Measurements from ENCODE around the gene SLC10A7. TPM values are rescaled to one million over a fixed set of nuclear protein-coding genes. Genes with fewer than 3 reads are reported as not detected.

The SLC10A7 gene
- total and polyA plus RNA-seq, 2 of the 13 experiments (the other 11 are each of a cell fraction or from before 2014, with no cell fraction given): 18.5 to 18.8 TPM

GRCh38 chr4:146245246-146245645 is 276.5 kb downstream of the SLC10A7 start:
- Histone ChIP-seq H3K4me1 (ENCODE audit: insufficient read depth, low read length) (peaks cover 26% of the 10 kb centered on the region), H3K27me3 (ENCODE audit: control insufficient read depth in 1 of 2, insufficient read depth in 2 of 2, low read length in 2 of 2) (no peaks in the 10 kb centered on the region; a peak in 1 of 5 replicates), H3K9ac (ENCODE audit: insufficient read depth, low read depth, low read length) (no peak overlapping the region), H3K79me2 (ENCODE audit: insufficient read depth, low read length) (no peaks in the 10 kb centered on the region), H3K9me3 (ENCODE audit: low read length) (no peaks in the 10 kb centered on the region), H2AFZ (ENCODE audit: low read length) (no peak overlapping the region), H3K27ac (ENCODE audit: extremely low read length, insufficient read depth, low read length) (no peak overlapping the region), H3K36me3 (replicated peaks in 1 of 2; ENCODE audit: control insufficient read depth in 1 of 2, insufficient read depth in 2 of 2, low read length in 2 of 2) (no peaks in the 10 kb centered on the region), H4K20me1 (ENCODE audit: insufficient read depth, low read length) (no peaks in the 10 kb centered on the region), H3K4me2 (ENCODE audit: low read depth, low read length) (no peak overlapping the region), H3K4me3 (replicated peaks in 1 of 3; ENCODE audit: insufficient read depth in 1 of 3, low read depth in 2 of 3, low read length in 3 of 3) (no peak overlapping the region)
- CTCF ChIA-PET (ENCODE audit: low intra/inter-chr PET ratio, low total read pairs): no interaction called here
- intact Hi-C loops (cut with micrococcal nuclease; ENCODE audit: unreplicated experiment): no loop called here
- in situ Hi-C loops (cut with HindIII; ENCODE audit: extremely low pct_ligation_motif_present, low pct_unique_long_range_greater_than_20kb): no loop called here
- no peak for FAIRE-seq
- peak; percentile 26 for ATAC-seq
- no peak for DNase-seq (ENCODE audit: low spot score)
- TF ChIP-seq MAFK (conservative IDR thresholded peaks at IDR 0.05 in 1 of 2, IDR thresholded peaks at IDR 0.05 in 1 of 2; ENCODE audit: low read length in 2 of 2) (peak; percentile 84 to 89), MAFF (IDR thresholded peaks at IDR 0.05; ENCODE audit: low read depth, low read length) (peak; percentile 81), NR3C1 (CRISPR knock-in tag; IDR thresholded peaks at IDR 0.05) (no peak)
- 0% methylated on average over 3 of the region's 3 CpGs for WGBS (ENCODE audit: low lambda C conversion rate)
- no TSS peak for BruUV-seq (replicated peaks)
- POLR2A ChIA-PET: no interaction called here

GRCh38 chr4:146244496-146244895 is 277.2 kb downstream of the SLC10A7 start:
- Histone ChIP-seq H2AFZ (ENCODE audit: low read length) (no peak overlapping the region), H3K27ac (ENCODE audit: extremely low read length, insufficient read depth, low read length) (no peak overlapping the region), H3K9ac (ENCODE audit: insufficient read depth, low read depth, low read length) (no peak overlapping the region), H3K4me1 (ENCODE audit: insufficient read depth, low read length) (peaks cover 26% of the 10 kb centered on the region), H3K9me3 (ENCODE audit: low read length) (no peaks in the 10 kb centered on the region), H3K36me3 (replicated peaks in 1 of 2; ENCODE audit: control insufficient read depth in 1 of 2, insufficient read depth in 2 of 2, low read length in 2 of 2) (no peaks in the 10 kb centered on the region), H3K4me2 (ENCODE audit: low read depth, low read length) (no peak overlapping the region), H3K79me2 (ENCODE audit: insufficient read depth, low read length) (no peaks in the 10 kb centered on the region), H3K4me3 (replicated peaks in 1 of 3; ENCODE audit: insufficient read depth in 1 of 3, low read depth in 2 of 3, low read length in 3 of 3) (no peak overlapping the region), H4K20me1 (ENCODE audit: insufficient read depth, low read length) (no peaks in the 10 kb centered on the region), H3K27me3 (ENCODE audit: control insufficient read depth in 1 of 2, insufficient read depth in 2 of 2, low read length in 2 of 2) (no peaks in the 10 kb centered on the region; a peak in 1 of 5 replicates)
- ATAC-seq: peak; percentile 3; the same call in 1 of the 3 replicates
- no peak for FAIRE-seq
- intact Hi-C loops (cut with micrococcal nuclease; ENCODE audit: unreplicated experiment): no loop called here
- BruUV-seq (replicated peaks): no TSS peak
- 40% methylated on average over 3 of the region's 9 CpGs for WGBS (ENCODE audit: low lambda C conversion rate)
- DNase-seq (ENCODE audit: low spot score): no peak
- POLR2A ChIA-PET: no interaction called here
- in situ Hi-C loops (cut with HindIII; ENCODE audit: extremely low pct_ligation_motif_present, low pct_unique_long_range_greater_than_20kb): no loop called here
- CTCF ChIA-PET (ENCODE audit: low intra/inter-chr PET ratio, low total read pairs): no interaction called here
- TF ChIP-seq CBX1 (IDR thresholded peaks at IDR 0.05; ENCODE audit: low read depth) (no peak), MEF2D (CRISPR knock-in tag; IDR thresholded peaks at IDR 0.05) (no peak), IKZF4 (CRISPR knock-in tag; IDR thresholded peaks at IDR 0.05; ENCODE audit: borderline replicate concordance, low read depth, not compliant biosample characterization) (no peak), CHD4 (IDR thresholded peaks at IDR 0.05; ENCODE audit: borderline replicate concordance, low read length) (no peak), NBN (conservative IDR thresholded peaks at IDR 0.05) (no peak), IKZF5 (CRISPR knock-in tag; IDR thresholded peaks at IDR 0.05) (no peak), ZNF337 (CRISPR knock-in tag; IDR thresholded peaks at IDR 0.05; ENCODE audit: borderline replicate concordance, low read depth) (no peak), EHMT2 (IDR thresholded peaks at IDR 0.05; ENCODE audit: borderline replicate concordance, low read depth, low read length) (no peak), ZNF367 (CRISPR knock-in tag; IDR thresholded peaks at IDR 0.05; ENCODE audit: borderline replicate concordance) (no peak), ZNF562 (CRISPR knock-in tag; IDR thresholded peaks at IDR 0.05; ENCODE audit: borderline replicate concordance) (no peak), MZF1 (CRISPR knock-in tag; IDR thresholded peaks at IDR 0.05; ENCODE audit: borderline replicate concordance) (no peak), ZNF205 (CRISPR knock-in tag; IDR thresholded peaks at IDR 0.05) (no peak), ZNF550 (CRISPR knock-in tag; IDR thresholded peaks at IDR 0.05; ENCODE audit: borderline replicate concordance) (no peak), IRX3 (CRISPR knock-in tag; IDR thresholded peaks at IDR 0.05; ENCODE audit: borderline replicate concordance, low read depth) (no peak)

Measured in HepG2 (cell line).